ENCODE results near the gene KCNQ1. TPM values are rescaled to one million over a fixed set of nuclear protein-coding genes. Genes with fewer than 3 reads are reported as not detected.

KCNQ1 gene
- total RNA-seq, 1 experiment from 2014 or later: not detected

GRCh38 chr11:2464451-2465165, 19.8 kb downstream of the KCNQ1 start:
- DNase-seq: no peak
- no TSS peak for BruUV-seq (replicated peaks)
- no peak overlapping the region for H3K4me2 ChIP-seq
- no peak for TF ChIP-seq CTCF (conservative IDR thresholded peaks at IDR 0.05)
- TF ChIP-seq EZH2 (IDR thresholded peaks at IDR 0.05; ENCODE audit: low read depth): no peak
- H3K27me3 ChIP-seq (ENCODE audit: insufficient read depth, low read depth): no peaks in the 10 kb centered on the region
- intact Hi-C loops (cut with micrococcal nuclease; ENCODE audit: unreplicated experiment): no loop called here
- ChIA-PET CTCF (no interaction called here), POLR2A (ENCODE audit: unreplicated experiment) (no interaction called here)
- H3F3A ChIP-seq (ENCODE audit: insufficient read depth, low read depth): no peaks in the 10 kb centered on the region
- H3K36me3 ChIP-seq (ENCODE audit: low read depth): no peaks in the 10 kb centered on the region
- no peaks in the 10 kb centered on the region for H3K9me3 ChIP-seq (ENCODE audit: insufficient read depth, low read depth)
- H4K20me1 ChIP-seq (ENCODE audit: insufficient read depth): no peaks in the 10 kb centered on the region
- H3K9me2 ChIP-seq (ENCODE audit: insufficient read depth): no peaks in the 10 kb centered on the region
- H3K79me2 ChIP-seq (ENCODE audit: low read depth): no peaks in the 10 kb centered on the region
- H3K4me3 ChIP-seq: no peak overlapping the region
- H3K27ac ChIP-seq: no peak overlapping the region
- H2AFZ ChIP-seq: no peak overlapping the region
- no peaks in the 10 kb centered on the region for H3K4me1 ChIP-seq (replicated peaks; ENCODE audit: insufficient read depth)

- BruUV-seq (replicated peaks): no TSS peak
Observed at GRCh38 chr11:2465202-2466068, 20.6 kb downstream of the KCNQ1 start.

More at GRCh38 chr11:2465202-2466068, 20.6 kb downstream of the KCNQ1 start:
- Histone ChIP-seq H3K4me2 (no peak overlapping the region), H3K79me2 (ENCODE audit: low read depth) (no peaks in the 10 kb centered on the region), H3K9me2 (ENCODE audit: insufficient read depth) (no peaks in the 10 kb centered on the region), H2AFZ (no peak overlapping the region), H4K20me1 (ENCODE audit: insufficient read depth) (no peaks in the 10 kb centered on the region), H3K27me3 (ENCODE audit: insufficient read depth, low read depth) (peaks cover 6% of the 10 kb centered on the region; the same call in 1 of the 2 replicates), H3F3A (ENCODE audit: insufficient read depth, low read depth) (no peaks in the 10 kb centered on the region), H3K27ac (no peak overlapping the region), H3K4me1 (replicated peaks; ENCODE audit: insufficient read depth) (no peaks in the 10 kb centered on the region), H3K9me3 (ENCODE audit: insufficient read depth, low read depth) (no peaks in the 10 kb centered on the region), H3K36me3 (ENCODE audit: low read depth) (no peaks in the 10 kb centered on the region), H3K4me3 (no peak overlapping the region)
- POLR2A ChIA-PET (ENCODE audit: unreplicated experiment): no interaction called here
- no peak for DNase-seq
- CTCF ChIA-PET: interaction anchor here (0.6 kb wide), 1 partner anchor 521 kb away, joined by 4 read pairs; no protein-coding TSS in a partner anchor
- TF ChIP-seq CTCF (conservative IDR thresholded peaks at IDR 0.05): no peak
- TF ChIP-seq EZH2 (IDR thresholded peaks at IDR 0.05; ENCODE audit: low read depth): no peak
- intact Hi-C loops (cut with micrococcal nuclease; ENCODE audit: unreplicated experiment): no loop called here
